CD4-positive, alpha-beta T cell treated with Interleukin-17A for 1 hour (primary cell): ENCODE measurements around the gene LYZL1.
"Not testable (repeated sequence)": the region's sequence is repeated elsewhere in the genome, so short reads cannot be mapped to it uniquely, and the experiment has no call there.

Experiments used
- DNase-seq: peaks from one replicate; pipeline ENCODE4 v3.0.0-alpha.2; 2020

Gene LYZL1

DNA sequence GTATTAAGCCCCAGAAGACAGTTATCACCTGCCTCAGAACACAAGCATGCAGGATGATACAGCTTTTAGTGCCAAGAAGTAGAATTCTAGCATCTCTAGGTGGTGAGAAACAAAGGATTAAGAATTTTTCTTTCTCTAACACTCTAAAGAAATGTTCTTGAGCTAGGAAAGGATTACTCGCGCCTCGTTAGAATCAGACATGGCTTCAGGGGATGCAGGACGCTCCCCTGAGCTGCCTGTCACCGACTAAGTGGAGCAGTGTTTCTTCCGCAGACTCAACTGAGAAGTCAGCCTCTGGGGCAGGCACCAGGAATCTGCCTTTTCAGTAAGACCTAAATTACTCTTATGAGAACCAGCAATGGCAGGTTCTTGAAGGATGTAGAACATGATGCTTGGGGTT, at the start of gene LYZL1:
LYZL1 (plus strand) TSS at position 165 of the 400 bp plus-strand sequence. CDS start 2,798 bp downstream, outside the sequence.
- DNase-seq = not testable (repeated sequence)

DNA sequence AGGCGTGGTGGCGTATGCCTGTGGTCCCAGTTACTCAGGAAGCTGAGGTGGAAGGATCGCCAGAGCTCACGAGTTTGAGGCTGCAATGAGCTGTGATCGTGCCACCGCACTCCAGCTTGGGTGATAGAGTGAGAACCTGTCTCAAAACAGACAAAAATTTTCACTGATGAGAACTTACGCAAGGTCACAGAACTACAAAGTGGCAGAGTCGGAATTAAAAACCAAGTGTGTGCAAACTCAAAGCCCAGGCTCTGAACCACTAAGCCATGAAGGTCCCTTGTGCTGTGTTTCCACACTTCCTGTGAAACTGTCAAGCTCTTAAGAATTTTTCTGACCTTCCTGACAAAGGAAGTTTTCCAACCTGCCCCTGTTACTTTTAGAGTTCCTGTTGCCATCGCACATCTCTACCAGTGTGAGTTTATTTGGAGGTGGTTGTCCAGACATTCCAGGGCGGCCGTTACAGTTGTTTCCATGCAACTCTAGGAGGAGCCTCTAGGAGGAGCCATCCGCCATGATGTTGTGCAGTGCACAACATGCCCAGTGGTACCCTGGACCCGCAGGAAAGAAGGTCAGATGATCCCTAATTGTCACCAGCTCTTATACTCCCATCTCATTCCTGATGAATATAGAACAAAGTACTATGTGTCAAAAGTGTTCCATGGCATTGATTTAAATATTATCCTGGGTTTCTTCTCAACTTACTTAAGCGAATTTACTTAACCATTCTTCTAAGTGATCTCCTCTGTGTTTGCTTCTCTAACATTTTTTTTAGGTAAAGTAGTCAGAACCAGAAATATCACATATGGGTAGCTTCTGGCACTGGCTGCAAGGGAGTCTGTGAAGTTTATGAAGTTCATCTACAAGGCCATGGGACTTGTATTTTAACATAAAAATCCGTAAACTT, 49.0 kb upstream of the LYZL1 start:
- DNase-seq = no peak

DNA sequence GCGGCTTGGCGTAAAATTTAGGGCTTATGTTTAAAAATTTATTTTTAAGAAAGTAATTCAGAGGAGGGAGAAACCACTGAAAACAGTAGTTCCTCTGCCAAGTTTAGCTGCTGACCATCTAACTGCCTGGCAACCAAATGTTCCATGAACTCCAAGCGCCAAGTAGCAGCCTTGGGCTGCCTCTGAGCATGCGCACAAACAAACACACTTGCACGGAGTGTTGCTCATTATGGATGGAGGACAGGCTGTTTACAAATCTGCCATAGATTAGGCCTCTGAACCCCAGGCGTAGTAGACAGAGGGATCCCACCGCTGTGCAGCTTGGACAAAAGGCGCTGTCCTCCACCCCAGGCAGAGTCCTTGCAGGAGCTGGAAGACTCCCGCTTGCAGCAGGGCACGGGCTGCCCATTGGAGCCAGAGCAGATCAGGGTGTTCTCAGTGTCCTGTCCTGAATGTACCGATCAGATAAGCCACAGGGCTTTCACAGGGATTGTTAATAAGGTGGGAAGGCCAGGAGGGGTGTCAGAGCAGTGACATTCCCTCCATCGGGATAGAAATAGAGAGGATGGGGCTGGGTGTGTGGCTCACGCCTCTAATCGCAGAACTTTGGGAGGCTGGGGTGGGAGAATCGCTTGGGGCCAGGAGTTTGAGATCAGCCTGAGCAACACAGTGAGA, 47.7 kb upstream of the LYZL1 start:
- DNase-seq = no peak

DNA sequence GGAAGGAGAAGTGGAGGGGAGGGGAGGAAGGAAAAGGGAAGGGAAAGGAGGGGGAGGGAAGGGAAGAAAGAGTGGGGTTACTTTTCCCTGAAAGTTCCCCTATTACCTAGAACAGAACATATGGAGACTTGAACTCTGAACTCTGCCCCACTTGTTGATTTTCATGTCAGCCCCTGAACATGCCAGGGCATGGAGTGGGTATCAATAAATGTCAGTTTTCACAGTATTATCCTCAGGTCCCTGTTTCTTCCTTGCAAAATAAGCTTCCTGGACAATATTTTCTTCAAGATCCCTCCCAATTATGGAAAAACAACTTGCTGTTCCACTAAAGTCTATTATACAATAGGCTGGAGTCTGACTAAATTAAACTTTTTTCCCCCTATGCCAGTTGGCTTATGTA, 46.9 kb upstream of the LYZL1 start:
- no peak for DNase-seq

DNA sequence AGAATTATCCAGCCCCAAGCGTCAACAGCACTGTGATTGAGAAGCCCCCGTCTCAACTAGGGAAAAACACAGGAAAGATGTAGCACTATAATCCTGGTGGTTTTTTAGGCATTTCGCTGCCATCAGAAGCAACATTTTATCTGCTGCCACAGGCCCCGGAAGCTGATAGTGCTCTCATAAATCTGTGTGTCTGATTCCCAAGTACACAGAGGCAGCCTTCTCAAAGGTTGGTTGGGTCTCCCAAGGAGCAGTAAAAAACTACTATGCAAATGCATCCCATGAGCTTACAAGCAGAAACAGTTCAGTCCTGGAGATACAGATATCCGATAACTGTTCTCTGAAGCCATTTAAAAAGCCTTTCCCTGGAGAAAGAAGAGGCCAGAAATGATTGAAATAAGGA, 45.8 kb upstream of the LYZL1 start:
- no peak for DNase-seq

DNA sequence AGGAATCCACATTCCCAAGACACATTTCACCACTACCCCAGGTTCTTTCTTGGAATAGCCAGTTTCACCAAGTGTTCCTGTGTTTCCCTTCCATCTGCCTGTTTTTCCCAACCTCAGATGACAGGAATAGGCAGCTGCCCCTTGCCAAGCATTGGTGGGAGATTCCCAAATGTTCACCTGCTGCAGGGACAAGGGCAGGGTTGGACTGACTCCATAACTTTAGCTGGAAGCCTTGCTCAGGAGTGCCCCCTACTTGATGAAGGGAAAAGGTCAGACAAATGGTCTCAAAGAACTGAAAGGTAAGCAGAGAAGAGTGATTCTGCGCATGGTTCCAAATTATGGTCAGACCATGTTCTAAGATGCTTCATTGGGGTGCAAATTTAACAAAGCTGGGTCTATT, 45.1 kb upstream of the LYZL1 start:
- DNase-seq = no peak

GRCh38 chr10:29244978-29245377, 43.9 kb upstream of the LYZL1 start:
- DNase-seq = no peak

DNA sequence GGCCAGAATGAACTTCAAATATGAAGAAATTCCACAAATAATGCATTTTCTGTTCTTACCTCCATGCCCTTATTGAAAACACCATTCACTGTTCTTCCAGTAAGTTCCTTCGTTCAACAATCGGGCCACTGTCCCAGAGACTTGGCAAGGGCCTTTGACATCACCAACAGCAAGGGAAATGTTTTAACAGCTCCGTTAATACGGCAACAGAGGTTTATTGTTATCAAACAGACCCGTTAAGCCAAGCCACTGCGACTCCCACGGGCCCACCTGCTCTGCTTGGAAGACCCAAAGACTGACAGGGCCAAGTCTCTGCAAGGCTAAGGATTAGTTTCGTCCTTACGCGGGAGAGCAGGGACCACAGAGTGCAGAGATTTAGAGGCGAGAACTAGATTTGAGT, 43.4 kb upstream of the LYZL1 start:
- no peak for DNase-seq

GRCh38 chr10:29246449-29246848, 42.4 kb upstream of the LYZL1 start:
- DNase-seq = no peak

GRCh38 chr10:29248158-29248557, 40.7 kb upstream of the LYZL1 start:
- no peak for DNase-seq

DNA sequence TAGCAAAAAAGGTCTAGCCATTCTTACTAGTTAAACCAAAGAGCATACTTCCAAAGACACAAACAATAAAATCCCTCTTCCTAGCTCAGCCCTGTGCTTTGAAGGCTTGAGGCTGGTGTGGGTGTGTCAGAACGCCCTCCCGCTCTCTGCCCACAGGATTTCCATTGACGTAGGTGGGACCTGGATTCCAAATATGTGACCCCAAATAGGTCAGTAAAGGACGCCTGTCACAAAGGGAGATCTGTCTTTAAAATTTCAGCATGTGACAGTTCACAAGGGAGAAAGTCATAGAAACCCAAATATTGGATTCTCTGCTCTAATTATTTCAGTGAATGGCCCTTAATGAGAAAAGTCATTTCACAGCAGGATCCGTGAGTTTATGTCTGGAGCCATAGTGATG, 39.9 kb upstream of the LYZL1 start:
- DNase-seq = no peak

DNA sequence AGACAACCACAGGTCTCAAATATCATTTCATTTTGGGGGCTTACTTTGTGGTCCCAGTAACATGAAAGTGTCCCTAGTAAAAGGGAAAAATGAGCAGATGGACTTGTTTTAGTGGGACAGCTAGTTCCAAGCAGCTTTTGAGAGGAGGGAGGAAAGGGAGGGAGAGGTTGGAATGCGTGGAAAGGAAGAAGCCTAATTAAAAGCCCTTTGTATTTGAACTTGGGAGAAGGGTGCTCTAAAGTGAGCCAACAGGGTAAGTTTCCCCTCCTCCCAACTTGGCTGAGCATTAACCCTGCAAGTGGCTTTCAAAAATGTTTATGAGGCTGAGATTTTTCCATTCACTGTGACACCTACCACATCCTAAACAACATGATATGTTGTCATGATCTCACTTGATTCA, 38.8 kb upstream of the LYZL1 start:
- no peak for DNase-seq

GRCh38 chr10:29252811-29253689, 35.8 kb upstream of the LYZL1 start:
- no peak for DNase-seq

DNA sequence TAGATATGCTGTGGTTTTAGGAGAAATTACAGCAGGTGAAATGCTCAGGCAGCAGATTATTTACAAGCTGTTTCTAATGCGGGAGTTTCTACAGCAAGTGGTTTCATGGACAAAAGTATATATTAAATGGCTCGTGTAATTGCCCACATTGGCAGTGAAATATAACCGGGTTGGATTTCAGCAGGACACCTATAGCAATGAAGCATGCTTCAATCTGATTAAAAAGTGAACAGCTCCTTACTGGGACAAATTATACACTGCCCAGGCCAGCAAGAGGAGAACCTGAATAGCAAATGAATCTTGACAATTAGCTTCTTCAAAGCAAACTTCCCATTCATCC, 35.2 kb upstream of the LYZL1 start:
- DNase-seq = no peak

DNA sequence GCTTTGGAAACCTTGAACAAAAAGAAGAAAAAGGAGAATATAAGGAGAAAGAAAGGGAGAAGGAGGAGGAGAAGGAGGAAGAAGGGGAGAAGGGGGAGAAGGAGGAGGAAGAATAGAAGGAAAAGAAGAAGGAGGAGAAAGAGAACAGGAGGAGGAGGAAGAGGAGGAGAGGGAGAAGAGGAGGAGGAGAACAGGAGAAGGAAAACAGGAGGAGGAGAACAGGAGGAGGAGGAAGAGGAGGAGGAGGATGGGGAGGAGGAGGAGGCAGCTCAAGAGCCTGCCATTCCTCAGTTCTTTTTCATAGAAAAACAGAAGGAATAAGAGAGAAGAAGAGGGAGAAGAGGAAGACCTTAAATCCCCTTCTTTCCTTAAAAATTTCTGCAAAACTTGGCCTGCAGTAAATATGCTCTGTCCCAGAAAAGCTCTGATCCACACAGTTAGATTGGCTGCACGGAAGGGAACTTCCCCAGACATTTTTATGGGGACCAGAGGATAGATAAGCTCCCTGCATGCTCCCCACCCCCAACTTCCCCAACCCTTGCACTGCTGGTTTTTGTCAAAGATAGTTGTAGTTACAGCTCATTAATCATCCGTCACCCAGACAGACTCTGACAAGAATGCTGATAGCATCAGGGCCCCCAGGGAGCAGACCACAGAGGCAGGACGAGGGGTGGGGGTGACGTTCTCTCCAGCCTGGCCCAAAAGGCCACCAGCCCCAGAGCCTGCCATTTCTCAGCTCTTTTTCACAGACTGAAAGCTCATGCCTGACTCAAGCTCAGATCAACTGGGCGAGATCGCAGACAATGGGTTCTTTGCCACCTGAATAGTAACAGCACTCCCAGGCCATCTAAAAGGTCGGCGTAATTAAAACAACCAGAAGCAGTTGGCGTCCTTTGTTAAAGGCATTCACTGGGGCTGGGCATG, 34.5 kb upstream of the LYZL1 start:
- DNase-seq = no peak

DNA sequence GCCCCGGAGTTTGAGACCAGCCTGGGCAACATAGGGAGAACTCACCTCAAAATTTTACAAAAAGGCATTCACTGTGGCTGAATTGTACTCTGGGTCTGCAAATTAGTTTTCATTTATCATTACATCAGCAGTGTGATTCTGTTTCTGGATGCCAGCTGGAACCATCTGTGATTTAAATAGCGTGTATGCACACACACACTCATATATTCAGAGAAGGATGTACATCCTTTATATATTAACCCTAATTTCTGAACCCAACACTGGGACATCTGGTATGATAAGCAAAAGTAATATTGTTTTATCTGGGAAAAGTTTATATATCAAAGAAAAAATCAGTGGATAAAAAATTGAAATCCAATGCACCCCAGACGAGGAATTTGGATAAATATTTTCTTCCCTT, 33.8 kb upstream of the LYZL1 start:
- no peak for DNase-seq

- no peak for DNase-seq
These were observed 32.9 kb upstream of the LYZL1 start for GRCh38 chr10:29256019-29256418.

GRCh38 chr10:29256586-29256985, 32.3 kb upstream of the LYZL1 start:
- DNase-seq = no peak

GRCh38 chr10:29257106-29257783, 31.6 kb upstream of the LYZL1 start:
- DNase-seq = no peak

DNA sequence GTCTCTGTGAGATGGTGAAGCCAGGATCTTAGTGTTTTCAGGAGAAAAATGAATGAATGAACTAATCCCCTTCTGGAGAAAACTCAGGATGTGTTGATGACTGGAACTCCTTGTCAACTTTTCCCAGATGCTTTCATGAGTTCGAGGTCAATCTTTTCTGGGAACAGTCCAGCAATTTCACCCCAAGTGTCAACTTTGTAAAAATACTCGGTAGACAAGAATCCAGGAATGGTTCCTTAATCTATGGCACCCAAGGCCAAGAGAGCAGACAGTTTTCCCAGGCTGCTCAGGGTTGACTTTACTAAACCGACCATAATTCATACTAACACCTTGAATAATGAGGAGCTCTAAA, 31.1 kb upstream of the LYZL1 start:
- DNase-seq = no peak

GRCh38 chr10:29259498-29259897, 29.4 kb upstream of the LYZL1 start:
- DNase-seq = no peak

GRCh38 chr10:29263506-29263905, 25.4 kb upstream of the LYZL1 start:
- DNase-seq = no peak
